Muscle of arm (tissue), 14 donors: Measurements from ENCODE around the gene PRRT4. TPM values are rescaled to one million over a fixed set of nuclear protein-coding genes. Genes with fewer than 3 reads are reported as not detected.

Source experiments
- DNase-seq: peaks from one replicate; pipeline ENCODE4 v3.0.0-alpha.2; 2013
- long read RNA-seq, 11 donors: transcript quantifications; one replicate each; lab custom pipeline, GENCODE V29; 2026
- polyA plus RNA-seq, 12 donors: library from polyadenylated mRNA; unstranded; fragments of 120-200 nt; gene quantifications; one replicate each; pipeline ENCODE4 v1.2.1, GENCODE V29; 2013; ENCODE audit not compliant: insufficient read length in 12 of 12

PRRT4 gene
- 10 to 100 TPM in 10 of 12 donors, 1 to 10 TPM in 1, not detected in 1; 5.6 to 36.5 (median 18.3) TPM for polyA plus RNA-seq
- long read RNA-seq, donor 1, result 0 reads
- long read RNA-seq, donor 2, partial matches to known transcripts, result 0 of 2 reads
- long read RNA-seq, donor 2, other reads (novel, unspliced or antisense), result 0 of 2 reads
- long read RNA-seq, donor 3, partial matches to known transcripts, result 0 of 1 reads
- long read RNA-seq, donor 3, other reads (novel, unspliced or antisense), result 0 of 1 reads
- long read RNA-seq, donor 4, partial matches to known transcripts, result 0 of 2 reads
- long read RNA-seq, donor 4, other reads (novel, unspliced or antisense), result 0 of 2 reads
- long read RNA-seq, donor 5, partial matches to known transcripts, result 0 of 2 reads
- long read RNA-seq, donor 5, other reads (novel, unspliced or antisense), result 0 of 2 reads
- long read RNA-seq, donor 6, result 0 reads
- long read RNA-seq, donor 7, result 0 reads
- long read RNA-seq, donor 8, partial matches to known transcripts, result 6 of 7 reads
- long read RNA-seq, donor 8, other reads (novel, unspliced or antisense), result 0 of 7 reads
- long read RNA-seq, donor 9, partial matches to known transcripts, result 0 of 1 reads
- long read RNA-seq, donor 9, other reads (novel, unspliced or antisense), result 0 of 1 reads
- long read RNA-seq, donor 10, partial matches to known transcripts, result 0 of 2 reads
- long read RNA-seq, donor 10, other reads (novel, unspliced or antisense), result 0 of 2 reads
- long read RNA-seq, donor 11, partial matches to known transcripts, result 0 of 1 reads
- long read RNA-seq, donor 11, other reads (novel, unspliced or antisense), result 0 of 1 reads

DNA sequence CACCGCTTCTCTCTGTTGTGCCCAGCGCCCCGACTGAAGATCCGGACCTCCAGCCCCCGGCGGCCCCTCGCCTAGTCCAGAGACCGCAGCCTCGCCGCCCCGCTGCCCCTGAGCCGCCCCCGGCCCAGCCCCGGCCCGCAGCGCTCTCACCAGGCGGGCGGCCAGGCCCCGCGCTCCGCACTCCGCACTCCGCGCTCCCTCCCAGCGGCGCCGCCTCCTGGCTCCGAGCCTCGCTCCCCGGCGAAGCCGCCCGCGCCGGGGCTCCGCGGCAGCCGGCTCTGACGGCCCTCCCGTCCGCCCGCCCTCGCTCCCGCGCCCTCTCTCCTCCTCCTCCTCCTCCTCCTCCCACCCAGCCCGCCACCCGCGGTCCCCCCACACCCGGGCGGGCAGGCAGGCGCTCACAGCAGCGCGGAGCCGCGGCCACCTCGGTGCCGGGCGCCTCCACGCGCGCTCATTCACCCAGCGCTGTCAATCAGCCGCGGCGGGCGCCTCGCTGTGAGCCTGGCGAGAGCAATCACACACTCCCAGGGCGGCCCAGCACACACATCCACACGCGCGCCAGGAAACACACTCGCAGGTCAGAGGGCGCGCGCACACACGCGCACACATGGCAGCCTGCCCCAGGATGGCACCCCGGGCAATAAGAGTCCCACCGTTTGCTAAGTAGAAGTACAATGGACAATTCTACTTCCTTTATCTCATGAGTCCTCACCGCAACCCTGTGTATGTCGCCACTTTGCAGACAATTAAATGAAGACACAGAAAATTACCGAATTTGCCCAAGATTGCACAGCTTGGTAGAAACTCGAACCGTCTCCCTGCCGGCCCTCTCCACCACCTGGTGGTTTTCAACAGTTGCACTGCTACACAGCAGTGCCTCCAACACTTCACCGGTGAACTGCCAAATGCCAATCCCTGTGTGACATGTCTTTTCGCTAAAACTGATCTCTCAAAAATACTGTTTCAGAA is at the start of gene PRRT4:
Gene PRRT4, minus strand, starts transcription at position 280 of the 969 bp plus-strand sequence.
- DNase-seq, result no peak

- DNase-seq, result no peak
Observed at GRCh38 chr7:128410451-128410753, 48.9 kb upstream of the PRRT4 start.

GRCh38 chr7:128409596-128410450 is 48.3 kb upstream of the PRRT4 start, which contains the start of gene IMPDH1:
Gene IMPDH1 (minus strand): TSS chr7:128409982. CDS start chr7:128409901, 81 bp downstream.
- DNase-seq, result peak; percentile 66

- DNase-seq, result no peak
Observed at GRCh38 chr7:128408709-128409595, 47.5 kb upstream of the PRRT4 start.

- DNase-seq, result no peak
Observed at GRCh38 chr7:128407751-128408708, 46.5 kb upstream of the PRRT4 start.

DNA sequence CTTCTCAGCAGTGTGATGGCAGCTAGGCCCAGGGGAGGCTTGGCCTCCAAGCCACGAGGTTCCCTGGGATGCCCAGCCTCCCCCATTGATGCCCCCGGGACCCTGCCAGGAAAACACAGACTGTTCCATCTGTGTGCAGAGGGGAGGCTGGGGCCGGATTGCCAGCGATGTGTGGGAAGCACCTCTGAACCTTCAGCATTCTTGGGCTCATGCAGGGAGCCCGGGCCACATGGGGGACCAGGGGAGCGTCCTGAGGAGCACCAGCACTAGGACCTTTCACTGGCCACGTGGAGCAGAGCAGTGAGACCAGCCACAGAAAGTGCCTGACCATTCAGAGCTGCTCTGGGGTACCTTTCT is 45.7 kb upstream of the PRRT4 start:
- no peak for DNase-seq

- DNase-seq, result no peak
Observed at GRCh38 chr7:128406314-128407232, 45.1 kb upstream of the PRRT4 start.

GRCh38 chr7:128405471-128406313 is 44.2 kb upstream of the PRRT4 start:
- no peak for DNase-seq

- DNase-seq, result no peak
Observed at GRCh38 chr7:128404886-128405470, 43.5 kb upstream of the PRRT4 start.

DNA sequence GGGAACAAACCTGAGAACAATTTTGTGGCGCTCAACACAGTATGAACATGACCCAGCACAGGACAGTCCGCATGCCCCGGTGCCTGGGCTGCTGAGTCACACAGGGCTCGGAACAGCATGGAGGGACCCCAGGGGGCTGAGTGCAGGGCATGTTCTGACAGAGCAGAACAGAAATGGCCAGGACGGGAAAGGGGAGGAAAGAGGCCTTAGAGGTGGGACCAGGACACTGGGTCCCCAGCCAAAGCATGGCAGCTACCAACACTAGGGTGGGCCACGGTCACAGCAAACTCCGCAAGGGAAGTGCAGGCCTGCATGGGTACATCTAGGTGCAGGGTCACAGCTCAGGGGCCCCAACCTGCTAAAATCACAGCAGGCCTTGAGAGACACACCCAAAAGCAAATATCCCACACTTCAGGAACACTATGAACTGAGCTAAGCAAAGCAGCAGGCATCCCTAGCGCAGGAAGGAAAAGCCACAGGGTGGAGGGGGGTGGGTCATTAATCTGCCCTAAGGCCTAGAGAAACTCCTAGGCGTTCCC is 42.7 kb upstream of the PRRT4 start:
- DNase-seq, result no peak

DNA sequence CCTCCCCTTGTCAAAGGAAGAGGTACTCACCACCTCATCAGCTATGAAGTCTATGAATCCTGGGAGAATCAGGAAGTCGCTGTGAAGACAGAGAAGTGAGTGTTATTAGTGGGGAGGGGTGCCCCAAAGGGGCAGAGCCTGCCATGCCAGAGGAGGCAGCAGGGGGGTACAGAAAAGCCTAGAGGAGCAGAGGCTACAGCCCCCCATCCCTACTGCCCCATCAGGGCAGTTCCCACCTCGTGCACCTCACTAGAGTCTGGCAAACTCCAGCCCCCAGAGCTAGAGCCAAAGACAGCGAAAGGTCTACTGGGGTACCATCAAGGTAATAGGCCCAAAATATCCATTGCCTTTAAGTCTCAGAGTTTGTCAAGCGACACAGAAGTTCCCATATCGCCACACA is 42.2 kb upstream of the PRRT4 start:
- DNase-seq, result no peak

GRCh38 chr7:128402356-128402755 is 40.9 kb upstream of the PRRT4 start:
- no peak for DNase-seq

- no peak for DNase-seq
Observed at GRCh38 chr7:128400566-128400965, 39.1 kb upstream of the PRRT4 start.

- DNase-seq, result no peak
Observed at GRCh38 chr7:128399991-128400390, 38.5 kb upstream of the PRRT4 start.

- DNase-seq, result no peak
Observed at GRCh38 chr7:128398841-128399135, 37.3 kb upstream of the PRRT4 start.
